GM19025 (cell line): ENCODE measurements around the gene ALDH1L1.

Experiments
- ATAC-seq: cut with Tn5 transposase; IDR thresholded peaks from one replicate; pipeline ENCODE4 v1.9.1; 2021; ENCODE audit warnings: mild to moderate bottlenecking, low read depth, moderate library complexity; ENCODE audit not compliant: unreplicated experiment

Gene ALDH1L1

GRCh38 chr3:126124148-126124868 is 56.1 kb downstream of the ALDH1L1 start:
- no peak for ATAC-seq

- no peak for ATAC-seq
Measured at GRCh38 chr3:126121632-126122031, 58.8 kb downstream of the ALDH1L1 start.

GRCh38 chr3:126121074-126121473 is 59.3 kb downstream of the ALDH1L1 start:
- no peak for ATAC-seq

GRCh38 chr3:126119976-126120375 is 60.4 kb downstream of the ALDH1L1 start:
- no peak for ATAC-seq

GRCh38 chr3:126119008-126119675 is 61.2 kb downstream of the ALDH1L1 start:
- ATAC-seq, result no peak

GRCh38 chr3:126118591-126118990 is 61.8 kb downstream of the ALDH1L1 start:
- no peak for ATAC-seq

- ATAC-seq, result no peak
Measured at GRCh38 chr3:126117786-126118185, 62.6 kb downstream of the ALDH1L1 start.

- no peak for ATAC-seq
Measured at GRCh38 chr3:126117212-126117611, 63.2 kb downstream of the ALDH1L1 start.

GRCh38 chr3:126116526-126116925 is 63.9 kb downstream of the ALDH1L1 start:
- no peak for ATAC-seq

GRCh38 chr3:126114443-126115386 is 65.7 kb downstream of the ALDH1L1 start:
- no peak for ATAC-seq

- no peak for ATAC-seq
Measured at GRCh38 chr3:126113733-126114442, 66.5 kb downstream of the ALDH1L1 start.

GRCh38 chr3:126113238-126113555 is 67.2 kb downstream of the ALDH1L1 start:
- no peak for ATAC-seq

- no peak for ATAC-seq
Measured at GRCh38 chr3:126112531-126113237, 67.7 kb downstream of the ALDH1L1 start.

GRCh38 chr3:126111566-126112475 is 68.6 kb downstream of the ALDH1L1 start:
- no peak for ATAC-seq

- no peak for ATAC-seq
Measured at GRCh38 chr3:126111126-126111551, 69.2 kb downstream of the ALDH1L1 start.

GRCh38 chr3:126110431-126111125 is 69.8 kb downstream of the ALDH1L1 start:
- no peak for ATAC-seq

- ATAC-seq, result no peak
Measured at GRCh38 chr3:126109880-126110235, 70.5 kb downstream of the ALDH1L1 start.

- ATAC-seq, result no peak
Measured at GRCh38 chr3:126109146-126109879, 71.1 kb downstream of the ALDH1L1 start.
